Activated T-cell treated with anti-CD3 and anti-CD28 coated beads for 1 hour (primary cell): ENCODE measurements around the gene JAKMIP1.

ENCODE experiments used
- DNase-seq: peaks from one replicate; pipeline ENCODE4 v3.0.0-alpha.2; 2020; ENCODE audit warnings: low read depth

Gene JAKMIP1

DNA sequence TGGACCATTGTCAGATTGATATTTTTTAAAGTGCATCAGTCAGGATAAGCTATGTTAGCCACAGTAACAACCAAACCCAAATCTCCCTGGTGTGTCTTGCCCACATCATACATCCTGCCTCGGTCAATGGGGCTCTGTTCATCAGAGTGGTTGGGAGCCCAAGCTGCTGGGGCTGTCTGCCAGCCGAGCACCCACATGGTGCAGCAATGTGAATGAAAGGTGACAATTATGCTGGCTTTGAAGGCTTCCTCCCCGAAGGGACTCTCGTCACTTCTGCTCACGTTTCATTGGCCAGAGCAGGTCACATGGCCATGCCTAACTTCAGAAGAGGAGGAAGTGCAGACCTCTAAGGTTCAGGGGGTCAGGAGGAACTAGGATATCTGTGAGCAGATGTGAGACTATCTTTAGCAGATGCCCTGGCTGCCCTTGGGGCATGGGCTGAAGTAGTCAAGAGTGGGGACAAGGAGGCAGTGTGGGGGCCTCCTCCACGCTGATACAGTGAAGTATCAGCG is 1.3 kb upstream of the JAKMIP1 start:
- DNase-seq, result no peak

DNA sequence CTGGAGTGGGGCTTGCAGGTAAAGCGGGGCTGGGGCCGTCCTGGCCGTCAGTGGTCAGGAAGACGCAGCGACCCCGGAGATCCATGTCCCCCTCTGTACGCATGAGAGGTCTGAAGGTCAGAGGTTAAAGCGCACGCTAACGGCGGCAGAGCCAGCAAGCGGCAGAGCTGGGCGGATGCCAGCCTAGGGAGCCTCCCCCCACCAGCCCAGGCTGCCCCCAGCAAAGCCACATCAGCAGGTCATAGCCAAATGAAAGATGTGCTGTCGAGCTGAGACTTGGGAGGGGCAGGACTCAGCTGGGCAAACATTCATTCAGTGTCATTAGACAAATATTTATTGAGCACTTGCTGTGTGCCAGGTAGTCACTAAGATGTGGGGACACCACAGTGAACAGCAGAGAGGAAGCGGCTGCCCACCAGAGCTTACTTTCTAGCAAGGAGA is 593 bp upstream of the JAKMIP1 start:
- no peak for DNase-seq

- DNase-seq, result no peak
These were observed 877 bp downstream of the JAKMIP1 start for GRCh38 chr4:6199422-6199921.

DNA sequence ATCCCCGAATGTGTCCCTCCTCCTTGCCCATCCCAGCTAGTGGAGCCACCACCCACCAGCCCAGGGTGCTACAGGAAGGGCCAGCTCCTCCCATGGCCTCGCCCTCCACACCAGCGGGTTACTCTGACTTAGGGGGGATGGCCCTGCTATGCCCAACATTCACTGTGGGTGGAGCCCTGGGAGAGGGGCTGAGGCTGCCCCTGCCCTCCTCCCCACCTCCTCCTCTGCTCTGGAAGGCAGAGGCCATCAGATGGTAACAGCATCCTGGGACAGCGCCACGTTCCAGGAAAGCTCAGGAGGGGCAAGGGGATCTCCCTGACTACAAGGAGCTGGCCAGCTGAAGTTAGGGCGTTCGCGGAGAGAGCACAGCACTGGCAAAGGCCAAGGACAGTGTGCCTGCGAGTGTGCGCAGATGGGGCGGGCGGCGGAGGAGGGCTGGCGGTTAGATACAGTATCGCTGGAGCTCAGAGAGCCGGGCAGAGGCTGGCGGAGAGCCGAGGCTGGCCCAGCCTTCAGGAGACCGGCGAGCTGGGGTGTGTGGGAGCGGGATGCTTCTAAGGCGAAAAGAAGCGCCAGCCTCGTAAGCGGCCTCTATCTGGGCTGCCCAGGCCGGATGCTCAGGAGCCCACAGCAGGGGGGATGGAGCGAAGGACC is 1.5 kb downstream of the JAKMIP1 start:
- DNase-seq, result no peak

GRCh38 chr4:6198278-6198677 is 2.1 kb downstream of the JAKMIP1 start:
- DNase-seq, result no peak

DNA sequence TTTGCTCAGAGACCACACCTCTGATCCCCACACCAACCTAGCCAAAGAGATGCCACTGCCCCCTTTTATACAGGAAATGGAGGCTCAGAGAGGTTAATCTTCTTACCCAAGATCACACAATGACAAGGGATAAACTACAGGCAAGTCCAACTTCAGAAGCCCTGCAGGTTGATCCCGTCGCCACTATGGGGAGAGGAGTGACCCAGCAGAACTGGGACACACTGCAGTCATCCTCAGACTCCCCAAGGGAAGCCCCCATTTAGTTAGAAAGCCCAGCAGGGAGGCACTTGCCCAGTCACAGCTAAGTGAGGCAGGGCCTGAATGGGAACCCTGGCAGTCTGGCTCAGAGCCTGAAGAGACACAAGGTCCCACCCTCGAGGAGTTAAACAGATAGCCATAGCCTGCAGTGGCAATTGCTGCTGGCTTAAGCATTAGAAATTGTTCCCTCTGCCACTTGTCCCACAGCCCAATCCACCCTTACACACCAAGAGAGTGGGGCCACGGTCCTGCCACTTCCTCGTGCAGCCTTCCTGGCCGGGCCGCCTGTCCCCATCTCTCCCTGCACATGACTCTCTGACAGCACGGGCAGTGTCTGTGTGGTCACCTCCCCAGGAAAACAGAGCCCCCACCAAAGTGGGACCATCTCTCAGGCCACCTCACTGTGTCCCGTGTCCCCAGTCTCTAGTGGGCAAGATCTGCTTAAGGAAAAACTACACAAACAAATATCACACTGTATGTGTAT is 2.7 kb downstream of the JAKMIP1 start:
- no peak for DNase-seq

DNA sequence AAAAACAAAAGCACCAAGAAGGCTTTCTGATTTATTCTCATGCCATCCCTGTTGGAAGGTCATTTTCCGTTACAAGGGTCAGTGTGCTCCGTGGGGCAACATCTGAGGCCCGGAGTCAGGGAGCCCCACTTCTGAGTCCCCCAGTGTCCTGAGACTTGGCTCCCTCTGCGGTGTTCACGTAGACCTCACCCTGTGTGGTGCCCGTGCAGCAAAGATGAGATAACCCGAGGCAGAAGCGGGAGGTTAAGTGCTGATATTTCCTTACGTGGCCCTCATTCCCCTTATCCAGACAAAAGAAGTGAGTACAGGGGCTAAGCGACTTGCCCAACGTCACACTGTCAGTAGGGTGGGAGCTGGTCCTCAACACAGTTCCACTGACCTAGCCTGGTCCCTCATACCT is 3.5 kb downstream of the JAKMIP1 start:
- DNase-seq, result no peak

DNA sequence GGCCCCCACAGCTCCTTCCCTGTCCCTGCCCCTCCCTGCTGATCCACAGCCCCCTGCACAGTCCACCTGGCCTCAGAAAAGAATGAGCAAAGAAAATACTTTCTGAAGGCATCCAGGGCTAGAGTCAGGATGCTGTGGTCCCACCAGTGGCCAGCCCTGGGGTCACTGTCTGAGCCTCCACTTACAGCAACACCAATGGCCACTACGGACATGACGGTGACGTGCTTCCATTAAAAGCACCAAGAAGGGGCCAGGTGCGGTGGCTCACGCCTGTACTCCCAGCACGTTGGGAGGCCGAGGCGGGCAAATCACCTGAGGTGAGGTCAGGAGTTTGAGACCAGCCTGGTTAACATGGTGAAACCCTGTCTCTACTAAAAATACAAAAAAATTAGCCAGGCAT is 4.0 kb downstream of the JAKMIP1 start:
- DNase-seq, result no peak

DNA sequence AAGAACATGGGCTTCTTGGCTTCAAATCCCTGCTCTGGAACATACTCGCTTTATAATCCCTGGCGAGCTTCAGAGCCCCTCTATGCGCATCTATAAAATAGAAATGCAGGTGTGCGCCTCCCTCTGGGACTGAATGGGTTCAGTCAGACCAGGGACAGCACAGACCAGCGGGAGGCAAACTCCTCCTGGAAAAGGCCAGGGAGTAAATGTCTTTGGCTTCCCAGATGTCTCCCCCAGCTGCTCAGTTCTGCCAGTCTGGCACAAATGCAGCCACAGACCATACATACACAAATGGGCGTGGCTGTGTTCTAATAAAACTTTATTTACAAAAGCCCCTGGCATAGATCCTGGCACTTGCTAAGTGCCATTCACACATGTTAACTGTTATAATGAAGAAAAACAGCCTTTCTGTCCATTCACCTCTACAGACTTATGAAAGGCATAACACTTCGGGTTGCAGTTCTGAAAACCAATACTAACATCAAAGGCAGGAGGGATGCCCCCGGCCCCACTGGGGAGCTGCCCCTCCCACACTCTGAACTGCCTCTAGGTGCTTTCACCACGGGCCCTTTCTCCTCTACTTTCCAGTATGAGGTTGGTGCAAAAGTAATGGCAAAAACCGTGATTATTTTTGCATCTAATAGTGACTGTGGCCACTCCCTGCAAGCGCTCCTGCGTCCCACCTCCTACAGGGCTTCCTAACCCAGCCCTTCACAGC is 4.6 kb downstream of the JAKMIP1 start:
- DNase-seq, result no peak

GRCh38 chr4:6194458-6195195 is 5.7 kb downstream of the JAKMIP1 start:
- no peak for DNase-seq

DNA sequence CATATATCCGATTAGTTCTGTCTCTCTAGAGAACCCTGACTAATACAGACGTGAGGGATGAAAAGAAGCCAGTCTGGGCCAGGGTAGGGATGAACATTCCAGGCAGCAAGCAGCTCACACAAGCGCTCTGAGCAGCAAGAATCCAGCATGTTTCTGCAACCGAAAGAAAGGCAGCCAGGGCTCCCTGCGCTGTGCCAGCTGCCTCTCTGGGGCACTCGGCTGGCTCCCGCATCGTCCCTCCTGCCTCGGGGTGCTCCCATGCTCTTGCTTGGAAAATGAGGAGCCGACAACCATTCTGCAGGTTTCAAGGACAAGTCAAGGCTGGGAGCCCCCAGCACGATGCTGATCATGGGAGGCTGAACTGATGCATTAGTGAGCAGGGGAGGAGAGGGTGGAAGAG is 7.0 kb downstream of the JAKMIP1 start:
- DNase-seq, result no peak

DNA sequence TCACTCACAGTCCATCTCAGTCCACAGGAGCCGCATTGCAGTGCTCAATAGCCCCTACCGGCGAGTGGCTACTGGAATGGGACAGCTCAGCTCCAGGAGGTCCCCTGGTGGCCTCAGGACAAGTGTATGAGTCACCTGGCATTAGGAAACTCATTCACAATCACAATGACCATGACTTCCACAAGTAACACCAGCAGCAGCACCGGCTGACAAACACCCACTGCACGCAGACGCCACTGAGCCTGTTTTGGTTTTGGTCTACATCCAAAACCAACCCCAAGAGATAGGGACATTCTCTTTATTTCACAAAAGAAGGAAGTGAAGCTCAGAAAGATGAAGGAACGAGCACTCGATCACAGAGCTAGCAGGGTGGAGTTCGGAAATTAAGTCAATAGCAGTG is 8.1 kb downstream of the JAKMIP1 start:
- no peak for DNase-seq

DNA sequence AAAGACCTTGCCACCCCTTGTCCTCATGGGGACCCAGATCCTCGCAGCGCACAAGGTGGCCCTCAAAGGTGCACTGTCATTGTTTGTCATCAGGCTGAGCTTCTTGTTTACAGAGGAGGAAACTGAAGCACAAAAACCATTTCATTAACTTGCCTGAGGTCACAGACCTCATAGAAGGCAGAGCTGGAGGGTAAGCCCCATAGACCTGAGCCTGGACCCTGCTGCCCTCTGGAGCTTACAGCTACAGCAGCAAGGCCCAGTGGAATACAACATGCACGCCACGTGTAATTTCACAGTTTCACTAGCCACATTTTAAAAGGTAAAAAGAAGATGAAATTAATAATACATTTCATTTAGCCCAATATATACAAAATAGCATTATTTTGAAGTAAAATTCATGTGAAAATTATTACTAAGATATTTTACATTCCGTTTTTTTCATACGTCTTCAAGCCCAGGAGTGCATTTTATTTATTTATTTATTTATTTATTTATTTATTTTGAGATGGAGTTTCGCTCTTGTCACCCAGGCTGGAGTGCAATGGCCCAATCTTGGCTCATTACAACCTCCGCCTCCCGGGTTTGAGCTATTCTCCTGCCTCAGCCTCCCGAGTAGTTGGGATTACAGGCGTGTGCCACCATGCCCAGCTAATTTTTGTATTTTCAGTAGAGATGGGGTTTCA is 8.8 kb downstream of the JAKMIP1 start:
- DNase-seq, result no peak

DNA sequence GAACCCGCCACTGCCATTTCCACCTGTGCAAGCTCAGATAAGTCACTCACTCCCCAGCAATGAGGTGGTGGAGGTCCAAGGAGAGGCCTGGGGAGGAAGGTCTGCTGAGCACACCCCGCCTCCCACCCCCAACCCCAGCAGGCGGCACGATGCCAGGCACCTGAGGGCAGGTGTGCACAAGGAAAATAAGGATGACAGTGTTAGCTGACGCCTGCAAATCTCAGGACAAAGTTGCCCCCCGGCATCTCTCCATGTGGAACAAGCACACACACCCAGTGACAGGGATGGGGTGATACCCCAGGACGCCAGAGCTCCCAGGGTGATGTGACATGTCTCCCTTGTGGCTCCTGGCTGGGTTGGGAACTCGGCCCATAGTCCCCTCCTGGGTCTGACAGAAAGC is 9.9 kb downstream of the JAKMIP1 start:
- no peak for DNase-seq

DNA sequence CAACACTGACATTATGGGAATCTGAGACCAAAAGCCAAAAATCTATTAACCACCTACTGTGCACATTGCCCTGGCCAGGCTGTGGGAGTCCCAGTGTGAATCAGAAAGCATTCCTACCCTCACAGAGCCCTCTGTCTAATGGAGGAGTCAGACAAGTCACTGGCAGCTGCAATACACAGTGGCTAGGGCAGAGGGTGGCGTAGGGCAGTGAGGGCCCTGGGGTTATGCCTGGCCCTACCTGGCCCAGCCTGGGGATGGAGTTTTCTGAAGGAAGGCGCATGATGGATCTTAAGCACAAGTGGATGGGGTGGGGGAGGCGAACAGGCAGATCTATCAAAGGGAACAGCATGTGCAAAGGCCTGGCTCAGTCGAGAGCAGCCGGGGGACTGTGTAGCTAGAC is 10.8 kb downstream of the JAKMIP1 start:
- DNase-seq, result no peak

GRCh38 chr4:6188687-6189305 is 11.6 kb downstream of the JAKMIP1 start:
- no peak for DNase-seq

GRCh38 chr4:6184169-6184568 is 16.2 kb downstream of the JAKMIP1 start:
- no peak for DNase-seq

GRCh38 chr4:6183740-6184139 is 16.6 kb downstream of the JAKMIP1 start:
- no peak for DNase-seq

DNA sequence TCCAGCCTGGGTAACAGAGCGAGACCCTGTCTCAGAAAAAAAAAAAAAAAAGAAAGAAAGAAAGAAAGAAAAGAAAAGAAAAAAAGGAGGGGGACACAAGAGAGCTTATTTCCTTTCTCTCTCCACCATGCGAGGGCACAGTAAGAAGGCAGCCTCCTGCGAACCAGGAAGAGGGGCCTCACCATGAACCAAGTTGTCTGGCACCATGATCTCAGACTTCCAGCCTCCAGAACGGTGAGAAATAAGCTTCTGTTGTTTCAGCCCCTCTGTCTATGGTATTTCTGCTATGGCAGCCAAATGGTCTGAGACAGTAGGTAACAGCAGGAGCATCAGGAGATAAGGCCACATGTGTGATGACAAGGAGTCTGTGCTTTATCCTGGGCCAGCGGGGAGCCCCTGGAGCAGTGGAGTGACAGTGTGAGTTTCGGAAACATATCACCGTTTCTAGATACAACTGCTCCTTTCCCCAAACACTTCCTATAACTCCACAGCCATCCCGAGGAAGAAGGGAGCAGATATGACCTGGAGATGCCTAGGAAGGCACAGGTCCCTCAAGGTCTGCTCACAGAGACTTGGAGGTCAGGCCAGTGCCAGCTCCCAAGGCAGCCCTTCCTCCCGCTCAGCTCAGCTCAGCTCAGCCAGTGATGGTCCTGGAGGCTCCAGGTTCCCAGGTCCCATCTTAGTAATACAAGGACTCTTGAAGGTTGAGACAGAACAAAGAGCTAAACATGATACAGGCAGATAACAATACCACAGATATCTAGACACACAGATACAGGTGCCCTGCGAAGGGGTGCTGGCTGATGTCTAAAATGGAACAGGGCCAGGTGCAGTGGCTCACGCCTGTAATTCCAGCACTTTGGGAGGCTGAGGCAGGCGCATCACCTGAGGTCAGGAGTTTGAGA is 17.7 kb downstream of the JAKMIP1 start:
- DNase-seq, result no peak
